Uterus (tissue), 4 donors: Measurements from ENCODE around the gene HLA-DOA. TPM values are rescaled to one million over a fixed set of nuclear protein-coding genes. Genes with fewer than 3 reads are reported as not detected.

Experiments
- DNase-seq, 2 donors: peaks; one replicate each; pipeline ENCODE4 v3.0.0-alpha.2; 2019 to 2020
- H3K27ac ChIP-seq, 2 donors: fragments of 200-600 bp; sonication (generic); 1 replicate in 1 of 2; 2 replicates in 1 of 2; pipeline ENCODE4 v1.5.1; 2016 to 2018
- H3K27me3 ChIP-seq, 2 donors: fragments of 200-600 bp; sonication (generic); one replicate each; pipeline ENCODE4 v1.5.1; 2018 to 2019; ENCODE audit warnings: control low read depth in 1 of 2
- H3K36me3 ChIP-seq, 2 donors: fragments of 200-600 bp; sonication (generic); one replicate each; pipeline ENCODE4 v1.5.1; 2019; ENCODE audit warnings: control low read depth in 1 of 2
- H3K4me1 ChIP-seq, 2 donors: fragments of 200-600 bp; sonication (generic); one replicate each; pipeline ENCODE4 v1.5.1; 2018 to 2019; ENCODE audit warnings: control low read depth in 1 of 2
- H3K4me3 ChIP-seq, 2 donors: fragments of 200-600 bp; sonication (generic); 1 replicate in 1 of 2; 2 replicates in 1 of 2; pipeline ENCODE4 v1.5.1; 2018 to 2019; ENCODE audit warnings: mild to moderate bottlenecking in 1 of 2
- H3K9me3 ChIP-seq, 2 donors: fragments of 200-600 bp; sonication (generic); one replicate each; pipeline ENCODE4 v1.5.1; 2019; ENCODE audit warnings: control low read depth in 1 of 2
- CTCF ChIP-seq, 4 experiments: fragments of 200-600 bp in 2 of 4; fragments of 450-650 bp in 2 of 4; sonication (generic) in 2 of 4; IDR thresholded peaks; one replicate each; pipeline ENCODE4 v1.5.1; 2016 to 2019; ENCODE audit warnings: antibody characterized with exemption in 4 of 4, mild to moderate bottlenecking in 2 of 4, moderate library complexity in 1 of 4
- POLR2A ChIP-seq, 2 donors: fragments of 450-650 bp; IDR thresholded peaks; one replicate each; pipeline ENCODE4 v1.6.1; 2016; ENCODE audit warnings: antibody characterized with exemption in 2 of 2, mild to moderate bottlenecking in 1 of 2, moderate library complexity in 1 of 2
- intact Hi-C: fragments of 100-400 bp; cut with DNase I; formaldehyde crosslinking; loops from one replicate; pipeline ENCODE4 v1.15.1; 2023; ENCODE audit warnings: low total_unique reads
- total RNA-seq, 4 donors: library from RNA; depleted of rRNA in 3 of 4; stranded (reverse); fragments of >200 nt in 3 of 4; gene quantifications; one replicate each; pipeline versions ENCODE4 v1.1.0 to v1.2.4, GENCODE V29; 2014 to 2023
- donor health status: DM: yes; HTN: yes; CAD: no.

The HLA-DOA gene
- total RNA-seq, 4 donors from 2014 or later, result 8.2 to 34.1 (median 18.4) TPM

- Histone ChIP-seq H3K4me3 (no peak overlapping the region), H3K27ac (no peak overlapping the region), H3K9me3 (no peaks in the 10 kb centered on the region), H3K27me3 (no peaks in the 10 kb centered on the region), H3K4me1 (no peaks in the 10 kb centered on the region), H3K36me3 (no peaks in the 10 kb centered on the region)
- intact Hi-C loops, result no loop called here
- DNase-seq, result no peak
- TF ChIP-seq CTCF (IDR thresholded peaks at IDR 0.05) (no peak), POLR2A (IDR thresholded peaks at IDR 0.05) (no peak)
Observed at GRCh38 chr6:32993363-32993973, 15.9 kb downstream of the HLA-DOA start.

GRCh38 chr6:32991972-32992371 is 17.4 kb downstream of the HLA-DOA start:
- H3K27me3 ChIP-seq, result no peaks in the 10 kb centered on the region
- H3K4me3 ChIP-seq, result no peak overlapping the region
- intact Hi-C loops, result no loop called here
- H3K9me3 ChIP-seq, result no peaks in the 10 kb centered on the region
- no peaks in the 10 kb centered on the region for H3K36me3 ChIP-seq
- no peak for DNase-seq
- TF ChIP-seq POLR2A (IDR thresholded peaks at IDR 0.05) (no peak), CTCF (IDR thresholded peaks at IDR 0.05) (no peak)
- no peak overlapping the region for H3K27ac ChIP-seq
- no peaks in the 10 kb centered on the region for H3K4me1 ChIP-seq

GRCh38 chr6:32989368-32989767 is 20.0 kb downstream of the HLA-DOA start:
- H3K4me1 ChIP-seq, result no peaks in the 10 kb centered on the region
- DNase-seq, result no peak
- H3K27ac ChIP-seq, result no peak overlapping the region
- H3K27me3 ChIP-seq, result no peaks in the 10 kb centered on the region
- TF ChIP-seq CTCF (IDR thresholded peaks at IDR 0.05) (no peak), POLR2A (IDR thresholded peaks at IDR 0.05) (no peak)
- no peak overlapping the region for H3K4me3 ChIP-seq
- no peaks in the 10 kb centered on the region for H3K9me3 ChIP-seq
- intact Hi-C loops, result loop anchor here (5.0 to 10.0 kb wide), 3 partner anchors 55 to 107 kb away; no protein-coding TSS in a partner anchor
- no peaks in the 10 kb centered on the region for H3K36me3 ChIP-seq

DNA sequence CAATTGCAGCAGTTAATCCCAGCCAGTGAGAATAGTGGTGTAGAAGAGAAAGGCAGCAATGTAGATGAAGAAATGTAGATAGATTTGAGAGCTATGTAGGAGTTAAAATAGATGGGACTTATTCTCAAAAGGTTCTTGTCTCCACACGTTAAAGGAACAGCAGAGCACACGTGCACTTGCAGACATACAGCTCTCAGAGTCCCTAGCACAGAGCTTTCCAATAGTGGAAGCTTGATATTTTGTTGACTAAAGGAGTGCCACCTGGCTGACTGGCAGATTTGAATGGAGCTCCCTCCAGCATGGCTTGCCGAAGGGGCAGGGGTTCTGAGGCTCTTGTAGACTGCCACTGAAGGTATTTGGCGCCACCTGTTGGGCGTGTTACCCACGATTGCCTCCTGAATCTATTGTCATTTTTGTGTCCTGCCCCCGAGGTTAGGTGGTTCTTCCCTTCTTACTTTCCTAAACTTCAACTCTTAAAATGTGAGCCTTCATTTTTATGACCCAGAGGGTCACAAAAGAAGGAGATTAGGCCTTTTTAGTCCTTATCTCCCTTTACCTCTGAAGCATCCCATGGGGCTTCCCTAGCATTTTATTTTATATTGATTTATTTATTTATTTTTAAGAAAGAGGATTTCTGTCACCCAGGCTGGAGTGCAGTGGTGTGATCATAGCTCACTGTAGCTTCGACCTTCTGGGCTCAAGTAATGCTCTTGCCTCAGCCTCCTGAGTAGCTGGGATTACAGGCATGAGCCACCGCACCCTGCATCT is 24.6 kb downstream of the HLA-DOA start:
- TF ChIP-seq POLR2A (IDR thresholded peaks at IDR 0.05) (no peak), CTCF (IDR thresholded peaks at IDR 0.05) (peak; percentile 91 to 94 (median 93))
- no peaks in the 10 kb centered on the region for H3K9me3 ChIP-seq
- H3K27ac ChIP-seq, result no peak overlapping the region
- no peaks in the 10 kb centered on the region for H3K36me3 ChIP-seq
- no peaks in the 10 kb centered on the region for H3K27me3 ChIP-seq
- H3K4me1 ChIP-seq, result no peaks in the 10 kb centered on the region
- intact Hi-C loops, result loop anchor here (5.0 to 10.0 kb wide), 3 partner anchors 50 to 103 kb away; no protein-coding TSS in a partner anchor
- no peak overlapping the region for H3K4me3 ChIP-seq
- peak; percentile 87 to 93 for DNase-seq

DNA sequence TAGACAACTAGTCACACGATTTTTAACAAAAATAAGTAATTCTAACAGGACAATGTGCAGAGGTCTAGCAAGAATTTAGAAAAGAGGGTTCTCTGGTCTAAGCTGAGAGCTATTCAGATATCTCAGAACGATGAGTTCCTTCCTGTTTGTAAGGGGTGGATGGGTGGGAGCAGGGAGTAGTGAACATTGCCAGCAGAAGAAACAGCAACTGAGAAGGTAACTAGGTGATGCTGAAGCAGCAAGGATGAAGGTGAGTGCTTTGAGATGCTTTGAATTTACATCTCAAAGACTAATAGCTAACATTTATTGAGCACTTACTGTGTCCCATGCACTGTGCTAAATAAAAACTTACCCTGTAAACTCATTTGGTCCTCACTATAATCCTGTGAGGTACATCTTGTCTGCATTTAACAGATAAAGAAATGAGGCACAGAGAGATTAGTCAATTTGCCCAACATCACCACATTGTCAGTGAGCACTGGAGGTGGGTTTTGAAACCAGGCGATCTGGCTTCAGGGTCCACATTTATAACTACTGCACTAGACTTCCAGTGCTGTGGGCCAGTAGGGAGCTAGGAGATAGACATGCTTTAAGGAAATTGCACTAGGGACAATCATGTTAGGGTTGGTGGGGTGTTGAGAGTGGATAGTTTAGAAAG is 25.3 kb downstream of the HLA-DOA start:
- Histone ChIP-seq H3K27ac (no peak overlapping the region), H3K4me1 (no peaks in the 10 kb centered on the region), H3K4me3 (no peak overlapping the region), H3K36me3 (no peaks in the 10 kb centered on the region), H3K9me3 (no peaks in the 10 kb centered on the region), H3K27me3 (no peaks in the 10 kb centered on the region)
- TF ChIP-seq CTCF (IDR thresholded peaks at IDR 0.05), result no peak
- no peak for TF ChIP-seq POLR2A (IDR thresholded peaks at IDR 0.05)
- no peak for DNase-seq
- intact Hi-C loops, result loop anchor here (10.0 kb wide), 1 partner anchor 49 kb away; no protein-coding TSS in a partner anchor
